ENCODE data around the gene MYO7B.

MYO7B gene

DNA sequence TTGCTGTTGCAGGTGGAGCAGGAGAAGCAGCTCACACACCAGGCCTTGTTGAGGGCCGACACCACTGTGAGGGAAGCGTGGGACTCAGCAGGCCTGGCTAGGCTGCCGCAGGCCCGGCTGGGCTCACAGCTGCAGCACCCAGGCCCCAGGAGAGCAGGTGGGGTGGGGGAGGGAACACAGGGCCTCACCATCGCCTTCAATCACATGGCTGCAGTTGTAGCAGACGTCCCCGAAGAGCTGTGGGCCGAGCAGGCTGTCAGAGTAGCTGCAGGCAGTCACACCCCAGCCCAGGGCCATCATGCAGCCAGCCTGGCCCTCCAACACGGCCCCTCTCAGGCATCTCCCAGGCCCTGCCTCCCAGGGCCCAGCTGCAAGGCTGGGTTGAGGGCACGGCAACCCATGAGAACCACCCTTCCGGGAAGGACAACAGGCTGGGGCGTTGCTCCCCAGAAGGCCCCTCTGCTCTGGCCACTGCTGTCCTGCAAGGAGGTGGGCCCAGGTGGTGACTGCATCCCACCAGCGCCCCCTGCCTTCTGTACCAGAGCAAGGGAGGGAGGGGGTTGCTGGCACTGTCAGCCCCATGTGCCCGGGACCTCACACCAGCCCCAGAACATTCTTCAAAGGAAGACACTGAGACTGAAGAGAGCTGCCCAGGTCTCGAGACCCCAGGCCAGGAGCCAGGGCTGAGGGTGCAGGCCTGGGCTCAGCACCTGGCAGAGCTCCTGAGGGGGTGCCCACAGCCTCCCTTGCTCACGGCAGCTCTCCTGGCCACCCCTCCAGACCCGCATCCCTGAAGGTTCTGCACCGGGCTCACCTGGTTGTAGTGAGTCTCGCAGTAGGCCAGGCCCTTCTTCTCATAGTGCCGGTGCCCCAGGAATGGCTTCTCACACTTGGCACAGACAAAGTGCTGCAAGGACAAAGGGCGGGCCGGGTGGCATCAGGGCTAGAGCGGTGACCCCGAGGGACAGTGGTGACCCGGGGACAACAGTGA, 104.9 kb downstream of the MYO7B start:
- no peak for DNase-seq

DNA sequence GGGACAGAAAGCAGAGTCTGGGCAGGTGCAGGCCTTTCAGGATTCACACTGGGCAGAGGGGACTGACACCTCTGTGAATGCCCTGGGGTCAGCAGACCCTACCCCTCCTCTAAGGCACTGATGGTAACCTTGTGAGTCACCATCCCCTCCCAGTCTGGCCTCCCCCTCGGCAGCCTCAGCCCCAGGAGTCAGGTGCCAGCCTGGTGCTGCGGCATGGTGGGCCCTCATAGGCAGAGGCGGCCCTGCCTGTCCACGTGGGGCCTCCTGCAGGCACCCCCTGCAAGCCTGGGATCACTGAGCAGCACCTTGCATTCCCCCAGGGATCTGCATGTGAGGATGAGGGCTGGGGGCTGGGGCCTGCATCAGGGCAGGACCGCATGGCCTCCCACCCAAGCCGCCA, 105.7 kb downstream of the MYO7B start:
- DNase-seq = no peak

DNA sequence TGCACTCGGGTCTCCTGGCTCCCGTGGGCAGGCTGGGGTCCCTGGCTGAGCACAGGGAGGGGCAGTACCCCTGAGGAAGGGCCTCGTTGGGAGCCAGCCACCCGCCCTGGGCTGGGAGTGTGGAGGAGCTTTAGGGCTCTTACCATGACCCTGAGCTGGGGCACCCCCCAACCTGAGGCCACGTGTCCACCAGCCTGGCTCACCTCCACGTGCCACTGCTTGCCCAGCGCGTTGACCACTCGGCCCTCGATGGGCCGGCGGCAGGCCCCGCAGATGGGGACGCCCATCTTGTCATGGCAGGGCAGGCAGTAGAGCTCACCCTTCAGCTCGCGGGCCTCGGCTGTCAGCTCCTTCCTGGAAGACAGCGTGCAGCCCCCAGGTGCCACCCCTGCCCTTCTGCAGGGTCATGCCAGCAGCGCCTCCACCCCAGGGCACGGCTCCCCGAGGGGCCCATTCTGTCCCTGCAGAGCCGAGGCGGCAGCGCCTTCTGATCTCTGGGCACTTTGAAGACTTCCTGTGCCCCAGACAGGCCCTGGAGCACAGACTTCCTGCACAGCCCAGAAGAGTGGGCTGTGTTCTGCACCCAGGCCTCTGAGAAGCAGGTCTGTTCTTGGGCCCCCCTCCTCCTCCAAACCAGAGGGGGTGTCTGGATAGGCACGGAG, 106.5 kb downstream of the MYO7B start:
- no peak for DNase-seq

DNA sequence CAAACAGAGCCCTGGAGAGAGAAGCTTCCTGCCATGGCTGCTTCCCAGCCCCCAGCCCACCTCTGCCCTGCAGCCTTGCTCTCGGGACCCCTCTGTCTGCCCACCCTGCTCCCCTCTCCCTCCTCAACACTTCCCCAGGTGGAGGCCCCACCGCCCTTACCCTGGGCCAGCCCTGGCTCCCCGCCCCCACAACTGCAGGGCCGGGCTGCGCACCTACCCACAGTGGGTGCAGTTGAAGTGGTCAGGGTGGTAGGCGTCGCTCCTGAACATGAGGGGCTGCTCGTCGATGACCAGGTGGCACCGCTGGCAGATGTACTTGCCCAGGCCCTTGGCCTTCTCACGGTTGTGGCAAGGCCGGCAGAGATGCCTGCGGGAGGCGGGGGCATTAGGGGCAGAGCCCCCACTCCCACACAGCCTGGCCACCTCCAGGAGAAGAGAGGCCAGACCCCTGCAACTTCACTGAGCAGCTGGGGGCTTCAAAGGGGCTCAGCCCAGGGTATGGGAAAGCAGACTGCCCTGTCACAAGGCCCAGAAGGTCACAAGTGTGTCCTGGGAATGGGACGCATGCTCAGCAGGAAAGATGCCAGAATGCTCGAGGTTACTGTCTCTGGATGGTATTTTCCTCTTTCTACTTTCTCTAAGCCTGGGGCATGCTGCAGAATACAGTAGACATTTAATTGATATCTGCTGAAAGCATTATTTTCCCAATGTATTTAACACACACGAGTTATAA, 107.4 kb downstream of the MYO7B start:
- DNase-seq = no peak

DNA sequence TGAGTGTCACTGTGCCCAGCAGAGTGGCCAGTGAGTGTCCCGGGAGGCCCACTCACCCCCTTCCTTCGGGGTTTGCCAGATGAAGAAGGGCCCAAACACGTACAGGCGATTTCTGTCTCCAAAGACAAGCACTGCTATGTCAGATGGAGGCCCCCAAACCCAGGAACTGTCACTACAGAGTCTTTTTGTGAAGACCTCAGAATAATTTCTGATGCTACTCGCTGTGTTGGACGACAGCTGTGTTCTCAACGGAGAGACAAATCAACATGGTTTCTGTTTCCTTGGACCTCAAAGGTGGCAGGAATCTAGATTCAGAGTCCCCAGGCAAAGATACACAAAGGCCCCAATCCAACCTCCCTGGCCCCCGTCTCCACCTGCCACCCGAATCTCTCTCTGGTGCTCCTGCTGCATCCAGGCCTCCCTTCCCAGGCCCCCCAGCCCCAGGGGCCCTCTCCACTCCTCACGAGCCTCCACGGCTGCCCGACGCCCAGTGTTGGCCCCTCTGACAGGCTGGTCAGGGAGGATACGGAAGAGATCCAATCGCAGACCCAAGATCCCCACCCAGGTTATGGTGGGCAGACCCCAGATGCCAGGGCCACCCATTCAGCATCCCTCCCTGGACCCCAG, 108.1 kb downstream of the MYO7B start:
- DNase-seq = no peak

DNA sequence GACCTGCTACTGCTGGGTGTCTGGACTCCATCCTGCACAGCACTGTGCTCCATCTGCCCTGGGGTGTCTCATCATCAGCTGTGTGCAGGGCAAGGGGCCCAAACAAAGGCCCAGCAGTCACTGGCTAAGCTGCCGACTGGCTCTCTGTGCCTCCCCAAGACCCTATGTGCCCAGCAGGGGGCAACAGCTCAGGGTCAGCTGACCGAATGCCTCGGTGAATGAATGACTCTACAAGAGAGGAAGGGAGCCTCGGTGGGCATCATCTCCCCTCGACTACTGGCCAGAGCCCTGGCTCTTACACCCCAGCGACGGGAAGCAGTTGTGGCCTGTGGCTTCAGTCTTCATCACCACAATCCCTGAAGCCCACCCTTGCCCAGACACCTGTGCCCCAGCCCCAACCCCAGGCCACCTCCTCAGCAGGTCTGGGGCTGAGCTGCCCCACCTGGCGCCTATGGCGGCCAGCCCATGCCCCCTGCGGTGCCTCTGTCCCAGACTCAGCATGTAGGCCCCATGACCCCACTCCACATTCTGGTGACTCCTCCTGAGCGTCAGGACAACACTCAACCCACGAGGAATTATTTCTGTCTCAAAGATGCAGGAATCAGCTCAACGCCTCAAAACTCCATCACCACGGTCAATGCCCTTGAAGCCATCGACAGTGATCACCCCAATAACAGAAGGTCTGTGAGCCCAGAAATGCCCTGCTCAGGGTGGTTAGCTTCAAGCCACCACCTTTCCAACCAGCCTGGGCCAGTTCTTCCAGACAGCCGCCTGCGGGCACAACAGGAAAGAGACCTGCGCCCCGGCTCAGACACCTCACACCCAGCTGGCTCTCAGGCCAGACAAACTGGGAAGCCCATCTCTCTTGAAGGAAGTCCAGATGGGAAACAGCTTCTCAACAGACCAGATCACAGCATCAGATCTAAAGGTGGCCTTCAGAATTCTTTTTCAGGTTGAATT, 108.9 kb downstream of the MYO7B start:
- DNase-seq = no peak

DNA sequence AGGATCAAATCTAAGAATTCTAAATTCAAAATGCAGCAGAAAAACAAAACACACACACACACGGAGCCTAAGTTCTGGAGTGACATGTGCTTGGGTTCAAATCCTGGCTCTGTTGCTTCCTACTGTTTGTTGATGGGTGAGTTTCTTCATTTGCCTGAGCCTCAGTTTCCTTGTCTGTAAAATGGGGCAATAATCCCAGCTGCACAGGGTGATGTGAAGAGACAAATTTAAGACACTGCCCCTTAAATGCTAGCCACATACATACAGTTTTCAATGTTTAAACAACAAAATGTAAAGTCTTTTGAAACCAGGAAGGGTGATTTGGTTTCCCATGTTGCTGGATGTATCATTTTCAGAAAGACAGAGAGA, 109.5 kb downstream of the MYO7B start:
- DNase-seq = no peak

DNA sequence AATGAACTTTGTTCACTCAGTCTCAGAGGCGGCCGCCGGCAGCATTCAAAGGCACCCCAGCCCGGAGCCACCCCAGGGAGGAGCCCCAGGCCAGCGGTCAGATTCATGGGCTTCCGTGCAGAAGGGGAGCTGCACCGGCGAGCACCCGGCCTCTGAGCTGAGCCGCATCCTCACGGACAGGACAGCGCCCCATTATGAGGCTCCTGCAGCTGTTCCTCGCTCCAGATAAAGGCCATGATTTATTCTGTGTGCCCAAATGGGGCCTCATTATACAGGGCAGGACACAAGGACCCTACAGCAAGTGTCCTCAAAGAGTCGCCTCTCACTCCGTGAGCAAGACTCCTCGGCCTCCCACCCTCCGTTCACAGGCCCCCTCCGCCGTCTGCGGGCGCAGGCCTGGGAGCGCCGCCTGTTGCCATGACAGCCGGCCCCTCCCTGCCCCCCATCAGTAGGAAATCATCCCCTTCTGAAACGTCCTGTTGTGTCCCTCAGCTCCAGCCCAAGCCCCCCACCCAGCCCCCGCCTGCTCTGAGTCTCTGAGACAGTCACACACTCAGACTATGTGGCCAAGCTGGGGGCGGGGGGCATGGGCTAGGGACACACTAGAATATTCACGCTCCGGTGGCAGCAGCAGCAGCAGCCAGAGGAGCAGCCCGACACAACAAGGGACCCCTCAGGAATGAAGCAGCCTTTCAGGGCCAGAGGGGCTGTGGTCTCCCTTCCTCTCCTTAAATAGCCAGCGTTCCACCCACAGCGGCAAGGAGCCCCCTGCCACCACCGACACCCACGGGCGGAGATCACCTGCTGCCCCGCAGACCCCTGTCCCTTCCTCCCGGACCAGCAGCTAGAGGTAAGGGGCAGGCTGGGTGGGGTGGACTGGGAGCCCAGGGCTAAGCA, 110.2 kb downstream of the MYO7B start, which contains the start of gene GPR17:
Gene GPR17 (plus strand): TSS at position 759 of the 897 bp plus-strand sequence. CDS start 4,583 bp downstream, outside the sequence.
- no peak for DNase-seq

DNA sequence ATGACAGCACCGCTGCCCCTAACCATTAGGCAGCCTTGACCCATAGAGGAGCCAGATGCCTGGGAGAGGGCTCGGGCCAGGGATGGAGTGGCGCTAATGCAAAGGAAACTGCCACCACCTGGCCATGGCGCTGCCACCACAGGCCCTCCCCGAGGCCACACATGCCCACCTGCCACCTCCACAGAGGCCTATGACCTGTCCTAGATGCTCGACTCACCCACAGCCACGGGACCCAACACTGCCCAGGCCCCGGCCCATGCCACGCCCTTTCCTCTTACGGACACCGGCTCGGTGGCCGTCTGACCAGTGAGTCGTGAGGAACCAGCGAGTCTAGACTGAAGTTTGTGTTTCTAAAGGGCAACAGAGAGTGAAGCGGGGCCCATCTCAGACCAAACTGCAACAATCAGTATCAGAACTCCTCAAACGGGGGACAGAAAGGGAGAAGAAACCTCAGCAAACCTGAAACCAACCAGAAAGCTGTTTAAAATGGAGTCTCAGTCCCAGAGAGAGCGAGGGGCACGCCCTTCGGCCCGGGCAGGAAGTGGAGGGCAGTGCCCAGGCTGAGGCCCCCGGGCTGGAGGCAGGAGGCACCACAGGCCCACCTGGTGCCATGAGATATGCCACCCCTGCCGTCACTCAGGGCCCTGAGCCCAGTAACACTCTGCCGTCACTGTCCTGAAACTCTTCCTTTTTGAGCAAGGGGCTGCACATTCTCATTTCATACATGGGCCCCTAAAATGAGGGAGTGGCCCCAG, 111.2 kb downstream of the MYO7B start:
- DNase-seq = no peak

DNA sequence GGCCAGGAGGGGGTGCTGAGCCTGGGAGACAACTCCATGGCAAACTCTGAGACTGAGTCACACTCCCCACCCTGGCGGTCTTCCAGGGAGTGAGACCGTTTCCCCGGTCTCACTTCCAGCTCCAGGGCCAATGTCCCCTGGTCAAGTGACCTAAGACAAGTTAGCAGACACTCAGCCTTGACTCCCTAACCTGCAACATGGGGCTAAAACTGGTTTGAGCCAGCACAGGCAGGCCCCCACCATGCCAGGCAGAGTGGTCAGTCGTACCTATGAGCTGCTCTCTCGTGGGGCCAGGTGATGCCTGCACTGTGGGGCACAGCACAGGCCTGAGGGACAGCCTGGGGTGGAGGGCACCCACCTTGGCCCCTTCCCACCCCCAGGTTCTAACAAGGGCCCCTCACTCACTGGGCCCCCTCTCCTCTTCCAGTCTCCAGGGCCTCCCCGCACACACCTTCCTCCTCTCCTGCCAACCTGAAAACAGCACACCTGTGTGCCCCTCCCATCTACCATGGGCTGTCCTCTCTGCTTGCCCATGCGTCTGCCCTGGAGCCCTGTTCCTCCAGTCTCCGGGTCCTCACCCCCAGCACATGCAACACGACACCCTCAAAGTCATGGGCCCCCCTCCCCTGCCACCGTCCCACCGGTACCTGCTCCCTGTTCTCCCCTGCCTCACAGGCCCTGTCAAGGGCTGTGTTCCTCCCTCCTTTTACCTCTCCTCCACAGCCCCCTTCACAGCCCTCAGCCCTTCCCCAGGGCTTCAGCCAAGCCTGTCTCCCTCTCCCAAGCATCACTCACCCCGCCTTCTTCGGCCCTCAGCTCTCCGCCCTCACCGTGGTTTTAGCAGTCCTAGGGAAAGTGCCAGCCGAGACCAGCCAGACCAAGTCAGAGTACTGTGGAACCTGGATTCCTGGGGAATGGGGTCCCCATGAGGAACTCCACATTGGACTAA, 112.0 kb downstream of the MYO7B start:
- DNase-seq = no peak

DNA sequence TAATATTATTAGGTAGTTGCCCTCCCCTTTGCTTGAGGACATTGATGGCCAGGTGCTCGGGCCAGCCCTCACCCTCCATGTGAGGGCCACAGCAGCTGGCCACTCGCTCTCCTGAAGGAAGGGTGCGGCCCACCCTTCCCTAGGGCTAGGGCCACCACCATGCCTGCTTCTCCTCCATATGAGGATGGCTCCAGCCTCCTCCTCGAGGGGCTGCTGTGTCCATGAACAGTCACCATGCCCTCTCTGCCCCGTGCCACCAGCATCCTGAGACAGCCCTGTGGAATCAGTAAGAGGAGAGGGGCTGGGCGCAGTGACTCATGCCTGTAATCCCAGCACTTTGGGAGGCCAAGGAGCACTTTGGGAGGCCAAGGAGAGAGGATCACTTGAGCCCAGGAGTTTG, 112.8 kb downstream of the MYO7B start:
- no peak for DNase-seq

DNA sequence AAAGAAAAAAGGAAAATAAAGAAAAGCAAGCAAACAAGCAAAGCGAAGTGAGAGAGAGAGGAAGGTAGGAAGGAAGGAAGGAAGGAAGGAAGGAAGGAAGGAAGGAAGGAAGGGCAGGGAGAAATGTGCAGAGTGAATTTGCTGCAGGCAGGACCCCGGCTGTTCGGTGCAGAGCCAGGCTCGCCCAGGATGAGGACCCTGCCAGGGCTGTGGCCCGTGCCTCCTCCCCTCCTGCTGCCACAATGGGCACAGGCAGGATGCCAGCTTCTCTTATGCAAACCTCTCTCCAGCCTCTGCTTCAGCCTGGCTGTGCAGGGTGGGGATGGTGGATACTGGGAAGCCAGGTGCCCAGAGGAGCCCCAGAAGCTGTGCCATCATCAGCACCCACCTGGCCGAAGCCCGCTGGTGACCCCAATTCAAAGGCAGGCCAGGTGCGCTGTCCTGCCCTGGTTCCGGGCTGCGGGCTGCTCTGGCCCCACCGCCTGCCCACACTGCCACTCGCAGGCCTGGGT, 113.7 kb downstream of the MYO7B start:
- DNase-seq = no peak

DNA sequence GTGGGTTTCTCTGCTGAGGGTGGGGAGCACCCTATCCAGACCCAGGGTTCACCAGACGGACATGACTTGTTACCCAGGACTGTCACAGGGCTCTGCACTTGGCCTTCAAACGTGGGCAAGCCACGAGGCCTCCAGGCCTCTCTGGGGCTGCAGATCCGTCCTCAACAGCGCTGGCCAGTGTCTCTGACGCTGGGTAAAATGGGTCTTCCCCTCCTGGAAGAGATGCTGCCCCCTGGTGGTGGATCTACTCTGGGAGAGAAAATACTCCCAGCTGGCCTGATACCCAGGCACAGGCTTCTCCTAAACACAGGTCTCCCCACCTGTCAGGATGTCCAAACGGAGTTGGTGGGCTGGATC, 114.2 kb downstream of the MYO7B start:
- DNase-seq = peak; percentile 74

DNA sequence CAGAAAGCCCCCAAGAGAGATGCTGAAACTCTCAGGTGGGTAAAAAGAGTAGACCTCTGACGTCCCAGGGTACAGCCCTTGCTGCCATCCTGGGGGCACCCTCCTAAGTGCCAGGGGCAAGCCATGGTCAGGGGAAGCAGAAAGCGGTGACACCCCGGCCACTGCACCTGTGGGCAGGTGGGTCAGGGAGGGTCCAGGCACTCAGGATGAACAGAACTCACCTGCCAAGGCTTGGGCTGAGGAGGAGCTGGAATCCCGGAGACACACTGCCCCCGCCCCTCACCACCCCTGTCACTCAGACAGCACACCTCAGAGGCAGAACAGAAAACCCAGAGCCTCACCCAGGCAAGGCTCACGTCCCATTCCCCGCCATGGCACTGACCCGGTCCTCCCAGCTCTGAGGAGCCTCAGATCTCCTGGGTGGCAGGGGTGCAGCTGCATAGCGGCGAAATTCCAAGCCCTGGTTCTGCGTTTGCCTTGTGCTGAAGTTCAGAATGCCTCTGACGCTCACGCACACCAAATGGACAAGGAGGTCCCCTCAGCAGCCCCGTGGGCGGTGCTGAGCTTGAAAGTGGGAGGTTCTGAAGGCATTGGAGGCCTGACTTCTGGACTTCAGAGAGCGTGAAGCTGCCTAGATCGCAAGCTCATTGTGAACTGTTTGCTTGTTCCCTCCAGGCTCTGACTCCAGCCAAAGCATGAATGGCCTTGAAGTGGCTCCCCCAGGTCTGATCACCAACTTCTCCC, 114.7 kb downstream of the MYO7B start:
- DNase-seq = no peak

DNA sequence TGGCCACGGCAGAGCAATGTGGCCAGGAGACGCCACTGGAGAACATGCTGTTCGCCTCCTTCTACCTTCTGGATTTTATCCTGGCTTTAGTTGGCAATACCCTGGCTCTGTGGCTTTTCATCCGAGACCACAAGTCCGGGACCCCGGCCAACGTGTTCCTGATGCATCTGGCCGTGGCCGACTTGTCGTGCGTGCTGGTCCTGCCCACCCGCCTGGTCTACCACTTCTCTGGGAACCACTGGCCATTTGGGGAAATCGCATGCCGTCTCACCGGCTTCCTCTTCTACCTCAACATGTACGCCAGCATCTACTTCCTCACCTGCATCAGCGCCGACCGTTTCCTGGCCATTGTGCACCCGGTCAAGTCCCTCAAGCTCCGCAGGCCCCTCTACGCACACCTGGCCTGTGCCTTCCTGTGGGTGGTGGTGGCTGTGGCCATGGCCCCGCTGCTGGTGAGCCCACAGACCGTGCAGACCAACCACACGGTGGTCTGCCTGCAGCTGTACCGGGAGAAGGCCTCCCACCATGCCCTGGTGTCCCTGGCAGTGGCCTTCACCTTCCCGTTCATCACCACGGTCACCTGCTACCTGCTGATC, 115.4 kb downstream of the MYO7B start:
- DNase-seq = no peak

DNA sequence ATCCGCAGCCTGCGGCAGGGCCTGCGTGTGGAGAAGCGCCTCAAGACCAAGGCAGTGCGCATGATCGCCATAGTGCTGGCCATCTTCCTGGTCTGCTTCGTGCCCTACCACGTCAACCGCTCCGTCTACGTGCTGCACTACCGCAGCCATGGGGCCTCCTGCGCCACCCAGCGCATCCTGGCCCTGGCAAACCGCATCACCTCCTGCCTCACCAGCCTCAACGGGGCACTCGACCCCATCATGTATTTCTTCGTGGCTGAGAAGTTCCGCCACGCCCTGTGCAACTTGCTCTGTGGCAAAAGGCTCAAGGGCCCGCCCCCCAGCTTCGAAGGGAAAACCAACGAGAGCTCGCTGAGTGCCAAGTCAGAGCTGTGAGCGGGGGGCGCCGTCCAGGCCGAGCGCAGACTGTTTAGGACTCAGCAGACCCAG, 115.9 kb downstream of the MYO7B start:
- no peak for DNase-seq

DNA sequence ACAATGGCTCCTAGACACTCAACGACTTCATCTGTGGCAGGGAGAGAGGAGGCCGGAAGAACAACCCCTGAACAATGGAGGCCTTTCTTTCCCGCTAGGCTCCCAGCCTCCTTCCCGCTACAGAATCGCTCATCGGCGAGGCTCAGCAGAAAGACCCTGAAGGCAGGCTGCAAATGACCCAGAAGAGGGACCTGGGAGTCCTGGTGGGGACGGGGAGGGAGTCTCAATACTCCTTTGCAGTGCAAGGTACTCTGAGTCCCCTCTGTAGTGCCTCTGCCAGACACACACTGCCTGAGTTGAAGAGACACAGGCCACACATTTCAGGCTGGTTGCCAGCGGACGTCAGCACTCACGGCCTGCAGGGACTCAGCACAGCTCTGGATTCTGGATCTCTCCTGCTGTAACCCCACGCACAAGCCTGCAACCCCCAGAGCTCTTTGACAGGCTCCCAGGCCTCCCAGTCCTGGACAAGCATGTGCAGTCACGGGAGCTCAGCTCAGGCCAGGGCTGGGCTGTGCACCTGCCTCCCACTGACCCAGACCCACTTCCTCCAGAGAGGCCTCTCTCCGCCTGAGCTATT, 116.6 kb downstream of the MYO7B start:
- peak; percentile 64 for DNase-seq
